ENCODE data around the gene TASP1. TPM values are rescaled to one million over a fixed set of nuclear protein-coding genes. Genes with fewer than 3 reads are reported as not detected.

Gene TASP1
- total and polyA plus RNA-seq, 2 donors from 2014 or later = 6.0 to 22.7 TPM

DNA sequence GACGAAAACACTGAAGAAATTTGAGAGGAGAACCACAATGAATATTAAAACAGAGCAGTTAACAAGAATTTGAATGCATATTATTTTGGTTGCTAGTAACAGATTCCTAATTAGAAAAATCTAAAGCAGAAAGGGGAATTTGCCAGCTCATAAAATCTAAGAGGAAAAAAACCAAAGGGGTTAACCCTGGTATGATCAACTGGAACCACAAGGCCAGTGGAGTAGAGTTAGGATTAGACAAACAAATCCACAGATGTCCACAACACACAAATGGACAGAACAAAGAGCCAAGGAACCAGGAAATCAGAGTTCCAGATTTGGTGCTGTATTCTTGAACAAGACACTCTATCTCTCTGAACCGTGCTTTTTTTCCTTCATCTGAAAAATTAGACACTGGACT is 195.0 kb downstream of the TASP1 start:
- Histone ChIP-seq H3K27me3 (ENCODE audit: control insufficient read depth, insufficient read depth, low read length) (no peaks in the 10 kb centered on the region), H3K36me3 (ENCODE audit: control insufficient read depth in 2 of 3, insufficient read depth in 3 of 3, low read length in 3 of 3) (no peaks in the 10 kb centered on the region), H3K9me3 (ENCODE audit: control insufficient read depth in 2 of 3, insufficient read depth in 1 of 3, low read length in 3 of 3) (peaks cover 0 to 13% (median 0%) of the 10 kb centered on the region in 3 donors), H3K4me1 (ENCODE audit: control insufficient read depth in 2 of 3, insufficient read depth in 2 of 3, low read depth in 1 of 3, low read length in 3 of 3) (no peaks in the 10 kb centered on the region), H3K9ac (ENCODE audit: low read length in 3 of 3) (no peak overlapping the region), H3K4me3 (ENCODE audit: low read length in 3 of 3) (no peak overlapping the region), H3K27ac (ENCODE audit: low read depth in 2 of 2, low read length in 2 of 2) (no peak overlapping the region)
- no peak for TF ChIP-seq CTCF (IDR thresholded peaks at IDR 0.05; ENCODE audit: borderline replicate concordance, extremely low read depth, insufficient read depth)
- DNase-seq = no peak
- no peak for FAIRE-seq
- intact Hi-C loops (cut with DNase I) = no loop called here

GRCh38 chr20:13442986-13443385 is 195.7 kb downstream of the TASP1 start:
- intact Hi-C loops (cut with DNase I) = no loop called here
- TF ChIP-seq CTCF (IDR thresholded peaks at IDR 0.05; ENCODE audit: borderline replicate concordance, extremely low read depth, insufficient read depth) = no peak
- peaks cover 0 to 13% (median 0%) of the 10 kb centered on the region in 3 donors for H3K9me3 ChIP-seq (ENCODE audit: control insufficient read depth in 2 of 3, insufficient read depth in 1 of 3, low read length in 3 of 3)

DNA sequence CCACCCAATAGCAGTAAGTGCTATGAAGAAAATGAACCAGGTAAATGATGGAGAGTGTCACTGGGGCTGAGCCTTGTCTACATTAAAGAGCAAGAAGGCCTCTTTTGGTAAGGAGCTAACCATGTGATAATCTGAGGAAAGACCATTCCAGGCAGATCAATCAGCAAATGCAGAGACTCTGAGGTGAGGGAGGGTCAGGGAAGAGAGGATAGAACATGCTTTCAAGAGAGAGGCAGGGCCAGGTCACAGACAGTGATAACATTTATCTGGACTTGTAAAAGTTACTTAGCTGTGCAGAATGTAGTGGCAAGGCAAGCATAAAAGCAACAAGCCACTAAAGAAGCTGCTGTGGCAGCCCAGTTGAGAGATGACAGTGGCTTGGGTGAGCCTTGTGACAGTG is 197.3 kb downstream of the TASP1 start:
- intact Hi-C loops (cut with DNase I) = no loop called here
- no peak for FAIRE-seq
- H3K9me3 ChIP-seq (ENCODE audit: control insufficient read depth in 2 of 3, insufficient read depth in 1 of 3, low read length in 3 of 3) = peaks cover 0 to 13% (median 0%) of the 10 kb centered on the region in 3 donors
- no peak for DNase-seq
- H3K27me3 ChIP-seq (ENCODE audit: control insufficient read depth, insufficient read depth, low read length) = no peaks in the 10 kb centered on the region
- H3K36me3 ChIP-seq (ENCODE audit: control insufficient read depth in 2 of 3, insufficient read depth in 3 of 3, low read length in 3 of 3) = no peaks in the 10 kb centered on the region
- no peaks in the 10 kb centered on the region for H3K4me1 ChIP-seq (ENCODE audit: control insufficient read depth in 2 of 3, insufficient read depth in 2 of 3, low read depth in 1 of 3, low read length in 3 of 3)
- H3K27ac ChIP-seq (ENCODE audit: low read depth in 2 of 2, low read length in 2 of 2) = no peak overlapping the region
- TF ChIP-seq CTCF (IDR thresholded peaks at IDR 0.05; ENCODE audit: borderline replicate concordance, extremely low read depth, insufficient read depth) = no peak
- no peak overlapping the region for H3K9ac ChIP-seq (ENCODE audit: low read length in 3 of 3)
- H3K4me3 ChIP-seq (ENCODE audit: low read length in 3 of 3) = no peak overlapping the region

More at GRCh38 chr20:13442986-13443385, 195.7 kb downstream of the TASP1 start:
- Histone ChIP-seq H3K36me3 (ENCODE audit: control insufficient read depth in 2 of 3, insufficient read depth in 3 of 3, low read length in 3 of 3) (no peaks in the 10 kb centered on the region), H3K4me1 (ENCODE audit: control insufficient read depth in 2 of 3, insufficient read depth in 2 of 3, low read depth in 1 of 3, low read length in 3 of 3) (no peaks in the 10 kb centered on the region), H3K27me3 (ENCODE audit: control insufficient read depth, insufficient read depth, low read length) (no peaks in the 10 kb centered on the region), H3K9ac (ENCODE audit: low read length in 3 of 3) (no peak overlapping the region), H3K4me3 (ENCODE audit: low read length in 3 of 3) (no peak overlapping the region), H3K27ac (ENCODE audit: low read depth in 2 of 2, low read length in 2 of 2) (no peak overlapping the region)
- no peak for DNase-seq
- FAIRE-seq = no peak

DNA sequence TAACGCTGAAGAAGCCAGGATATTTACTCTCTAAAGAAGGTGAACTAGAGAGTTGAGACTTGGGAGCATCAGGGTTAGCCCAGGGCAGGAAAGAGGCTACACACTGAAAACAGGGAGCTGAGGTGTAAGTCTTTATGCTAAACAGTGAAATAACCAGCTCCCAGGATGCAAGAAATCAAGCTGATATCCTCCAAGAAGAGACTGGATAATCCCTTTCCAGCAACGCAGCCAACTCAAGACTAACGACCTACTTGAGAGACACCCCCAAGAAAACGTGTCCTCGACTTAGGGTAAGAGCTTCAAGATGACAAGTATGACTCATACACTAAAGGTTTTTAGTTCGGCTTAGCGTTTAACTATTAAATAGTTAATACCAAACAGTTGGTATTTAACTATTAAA is 202.2 kb downstream of the TASP1 start:
- Histone ChIP-seq H3K27me3 (ENCODE audit: control insufficient read depth, insufficient read depth, low read length) (no peaks in the 10 kb centered on the region), H3K27ac (ENCODE audit: low read depth in 2 of 2, low read length in 2 of 2) (no peak overlapping the region), H3K36me3 (ENCODE audit: control insufficient read depth in 2 of 3, insufficient read depth in 3 of 3, low read length in 3 of 3) (peaks cover 0 to 4% (median 0%) of the 10 kb centered on the region in 3 donors), H3K9me3 (ENCODE audit: control insufficient read depth in 2 of 3, insufficient read depth in 1 of 3, low read length in 3 of 3) (peaks cover 0 to 13% (median 0%) of the 10 kb centered on the region in 3 donors), H3K4me3 (ENCODE audit: low read length in 3 of 3) (no peak overlapping the region), H3K9ac (ENCODE audit: low read length in 3 of 3) (no peak overlapping the region), H3K4me1 (ENCODE audit: control insufficient read depth in 2 of 3, insufficient read depth in 2 of 3, low read depth in 1 of 3, low read length in 3 of 3) (no peaks in the 10 kb centered on the region)
- DNase-seq (no peak), FAIRE-seq (no peak)
- intact Hi-C loops (cut with DNase I) = no loop called here
- TF ChIP-seq CTCF (IDR thresholded peaks at IDR 0.05; ENCODE audit: borderline replicate concordance, extremely low read depth, insufficient read depth) = no peak

Measured in kidney (tissue), 14 donors.